Measurements from ENCODE around the gene DPYSL4.
A peak's percentile ranks its signal among the peaks of the same experiment; 100 is the strongest.
"Not testable (repeated sequence)": the region's sequence is repeated elsewhere in the genome, so short reads cannot be mapped to it uniquely, and the experiment has no call there.

DPYSL4 gene

DNA sequence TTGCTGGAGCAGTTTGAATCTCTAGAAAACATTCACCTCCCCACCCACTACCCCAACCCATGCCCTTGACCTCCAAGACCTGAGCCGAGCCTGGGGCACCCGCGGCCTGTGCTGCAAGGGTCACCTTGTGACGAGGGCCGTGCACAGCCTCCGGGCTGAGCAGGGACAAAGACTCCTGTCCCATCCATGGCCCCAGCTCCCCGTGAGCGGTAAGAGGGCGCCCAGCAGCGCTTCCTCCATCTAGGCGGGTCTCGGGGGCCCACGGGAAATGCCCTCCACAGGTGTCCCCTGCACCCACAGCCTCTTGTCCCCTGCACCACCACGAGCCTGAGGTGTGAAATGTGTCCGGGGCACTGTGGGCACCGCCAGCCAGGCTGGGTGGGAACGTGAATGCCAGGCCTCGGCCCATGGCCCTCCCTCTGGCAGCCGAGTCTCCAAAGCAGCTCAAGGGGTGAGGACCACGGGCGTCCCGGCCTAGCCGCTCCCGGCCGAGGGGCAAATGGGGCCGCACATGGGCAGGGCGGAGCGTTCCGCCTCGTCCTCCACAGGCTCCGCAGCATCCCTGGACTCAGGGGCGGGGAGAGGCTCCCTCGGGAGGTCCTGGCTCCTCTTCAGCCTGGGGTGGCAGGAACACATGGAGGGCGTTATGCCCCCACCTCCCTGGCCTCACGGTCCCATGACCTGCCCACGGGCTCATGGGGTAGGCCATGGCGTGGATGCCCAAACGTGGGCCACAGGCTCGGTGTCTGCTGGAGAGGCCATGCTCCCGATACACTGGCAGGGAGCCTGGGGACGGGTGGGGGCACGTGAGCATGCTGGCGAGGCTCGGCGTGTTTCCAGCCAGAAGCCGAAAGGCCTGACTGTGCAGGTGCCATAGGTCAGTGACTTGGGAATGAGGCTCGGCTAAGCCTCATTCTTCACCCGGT lies 21.1 kb downstream of the DPYSL4 start:
- no peak for DNase-seq (ENCODE audit: low spot score)

DNA sequence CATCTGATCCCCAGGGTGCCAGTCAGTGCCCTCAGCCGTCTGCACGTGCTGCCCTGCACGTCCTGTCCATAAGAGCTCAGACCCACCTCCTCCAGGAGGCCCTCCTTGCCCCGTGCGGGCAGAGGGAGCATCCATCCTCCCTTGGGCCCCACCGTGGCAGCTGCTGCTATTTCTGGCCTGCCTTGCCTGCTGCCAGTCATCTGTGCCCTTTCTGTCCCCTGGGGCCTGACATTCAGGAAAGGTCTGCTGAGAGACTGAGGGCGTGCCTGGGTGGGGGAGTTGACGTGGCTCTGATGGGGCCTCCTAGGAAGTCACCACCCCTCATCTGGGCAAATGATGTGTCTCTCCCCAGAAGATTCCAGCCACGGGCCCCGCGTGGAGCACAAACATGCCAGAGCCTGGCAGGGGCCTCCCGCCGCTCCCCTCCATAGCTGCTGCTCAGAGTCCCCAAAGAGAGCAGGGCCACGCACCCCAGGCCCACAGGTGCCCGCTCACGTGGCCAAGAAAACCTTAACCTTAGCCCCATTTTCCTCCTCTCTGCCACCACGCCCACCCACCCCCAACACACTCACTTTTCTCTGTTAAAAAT lies 21.8 kb downstream of the DPYSL4 start:
- DNase-seq (ENCODE audit: low spot score) = no peak

DNA sequence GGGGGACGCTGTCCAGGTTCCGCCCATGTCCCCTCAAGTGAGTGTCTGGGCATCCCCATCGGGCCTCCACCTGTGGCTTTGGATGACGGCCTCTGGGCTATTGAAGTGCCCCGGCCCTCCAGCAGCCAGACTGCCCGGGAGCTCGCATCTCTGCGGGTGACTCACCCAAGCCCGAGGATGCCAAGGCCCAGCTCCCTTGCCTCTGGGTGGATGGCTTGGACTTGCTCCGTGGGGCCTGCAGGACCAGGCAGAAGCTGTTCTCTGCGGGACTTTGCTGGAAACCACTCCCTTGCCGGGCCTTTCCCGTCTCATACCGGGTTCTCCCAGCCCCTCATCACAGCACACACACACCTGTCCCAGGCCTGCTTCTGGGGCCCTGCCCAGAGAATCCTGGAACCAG lies 22.4 kb downstream of the DPYSL4 start:
- no peak for DNase-seq (ENCODE audit: low spot score)

DNA sequence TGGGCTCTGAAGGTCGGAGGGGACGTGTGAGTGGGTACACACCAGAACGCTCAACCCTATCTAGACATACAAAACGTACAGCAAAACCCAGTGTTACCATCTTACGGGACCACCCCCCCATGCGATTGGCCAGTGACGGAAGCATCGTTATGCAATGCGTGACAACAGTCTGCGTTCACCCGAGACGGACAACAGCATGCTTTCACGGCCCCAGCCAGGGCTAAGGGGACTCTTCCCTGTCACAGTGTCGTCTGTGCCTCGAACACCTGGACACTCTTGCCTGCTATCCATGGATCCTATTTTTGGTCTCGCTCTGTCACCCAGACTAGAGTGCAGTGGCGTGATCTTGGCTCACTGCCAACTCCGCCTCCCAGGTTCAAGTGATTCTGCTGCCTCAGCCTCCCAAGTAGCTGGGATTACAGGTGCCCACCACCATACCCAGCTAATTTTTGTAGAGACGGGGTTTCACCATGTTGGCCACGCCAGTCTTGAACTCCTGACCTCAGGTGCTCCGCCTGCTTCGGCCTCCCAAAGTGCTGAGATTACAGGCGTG lies 23.3 kb downstream of the DPYSL4 start:
- DNase-seq (ENCODE audit: low spot score) = no peak

DNA sequence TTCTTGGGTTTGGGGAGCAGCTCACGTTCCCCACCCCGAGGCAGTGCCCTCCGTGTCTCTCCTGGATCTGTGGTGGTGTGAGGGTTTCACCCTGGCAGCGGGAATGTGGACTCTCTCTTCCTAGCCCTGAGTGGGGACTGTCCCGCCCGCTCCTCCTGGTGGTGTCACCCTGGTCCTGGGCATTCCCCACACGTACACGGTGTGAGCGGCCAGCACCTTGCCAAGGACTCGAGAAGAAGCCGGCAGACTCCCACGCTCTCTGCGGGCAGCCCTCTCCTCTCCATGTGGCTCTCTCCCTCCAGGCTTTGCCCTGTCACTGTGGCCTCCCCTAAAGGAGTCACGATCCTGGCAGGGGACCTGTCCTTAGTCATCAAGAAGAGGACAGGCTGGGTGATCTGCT lies 24.0 kb downstream of the DPYSL4 start:
- no peak for DNase-seq (ENCODE audit: low spot score)

DNA sequence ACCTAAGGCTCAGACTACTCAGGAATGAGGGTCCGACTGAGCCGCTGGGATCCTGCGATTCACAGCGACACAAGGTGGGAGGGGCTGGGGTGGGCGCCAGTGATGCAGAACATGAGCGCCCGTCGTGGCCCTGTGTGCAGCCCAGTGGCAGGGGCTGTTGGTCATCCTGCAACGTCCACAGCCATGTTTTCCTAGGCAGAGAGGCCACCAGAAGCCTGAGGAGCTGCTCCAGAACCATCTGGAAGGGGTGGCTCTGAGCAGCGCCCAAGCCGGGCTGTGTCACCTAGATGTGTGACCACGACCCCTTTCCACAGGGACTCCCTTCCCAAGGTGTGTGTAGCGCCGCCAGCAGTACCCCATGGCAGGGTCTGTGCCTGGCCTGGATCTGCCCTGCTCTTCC lies 24.5 kb downstream of the DPYSL4 start:
- DNase-seq (ENCODE audit: low spot score) = no peak

DNA sequence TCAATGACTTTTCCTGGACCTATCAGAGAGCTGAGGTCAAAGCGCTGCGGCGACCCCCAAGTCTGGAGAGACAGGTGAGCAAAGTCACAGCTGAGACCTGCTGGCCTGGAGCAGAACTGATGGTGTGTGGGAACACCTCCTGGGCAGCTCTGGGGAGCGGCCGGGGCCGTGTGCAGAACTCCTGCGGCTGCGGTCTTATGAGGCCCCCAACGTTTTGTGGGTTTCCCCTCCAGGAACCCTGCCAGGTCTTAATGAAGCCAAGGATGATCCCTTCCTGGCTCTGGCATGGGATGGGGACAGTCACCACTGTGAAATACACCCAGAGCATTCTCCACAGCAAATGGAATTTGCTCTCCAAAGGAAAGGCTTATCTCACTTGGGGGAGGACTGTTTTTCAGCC lies 26.1 kb downstream of the DPYSL4 start:
- no peak for DNase-seq (ENCODE audit: low spot score)

DNA sequence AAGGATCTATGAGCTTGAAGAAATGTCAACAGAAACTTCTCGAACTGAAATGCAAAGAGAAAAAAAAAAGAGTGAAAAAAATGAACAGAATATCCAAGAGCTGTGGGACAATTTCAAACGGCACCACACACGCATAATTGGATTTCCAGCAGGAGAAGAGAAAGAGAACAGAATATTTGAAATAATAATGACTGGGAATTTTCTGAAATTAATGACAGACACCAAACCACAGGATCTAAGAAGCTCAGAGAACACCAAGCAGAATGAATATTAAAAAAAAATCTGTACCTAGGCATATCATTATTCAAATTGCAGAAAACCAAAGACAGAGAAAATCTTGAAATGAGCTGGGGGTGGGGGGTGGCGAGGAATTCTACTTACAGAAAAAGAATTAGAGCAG lies 27.2 kb downstream of the DPYSL4 start:
- no peak for DNase-seq (ENCODE audit: low spot score)

DNA sequence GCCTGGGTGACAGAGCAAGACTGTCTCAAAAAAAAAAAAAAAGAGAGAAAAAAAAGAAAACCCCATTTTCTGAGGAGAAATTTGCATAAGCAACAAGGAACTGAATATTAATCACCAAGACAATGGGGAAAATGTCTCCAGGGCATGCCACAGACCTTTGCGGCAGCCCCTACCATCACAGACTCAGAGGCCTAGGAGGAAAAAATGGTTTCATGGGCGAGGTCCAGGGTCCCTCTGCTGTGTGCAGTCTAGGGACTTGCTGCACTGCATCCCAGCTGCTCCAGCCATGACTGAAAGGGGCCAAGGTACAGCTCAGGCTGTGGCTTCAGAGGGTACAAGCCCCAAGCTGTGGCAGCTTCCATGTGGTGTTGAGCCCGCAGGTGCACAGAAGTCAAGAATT lies 29.7 kb downstream of the DPYSL4 start:
- DNase-seq (ENCODE audit: low spot score) = not testable (repeated sequence)

DNA sequence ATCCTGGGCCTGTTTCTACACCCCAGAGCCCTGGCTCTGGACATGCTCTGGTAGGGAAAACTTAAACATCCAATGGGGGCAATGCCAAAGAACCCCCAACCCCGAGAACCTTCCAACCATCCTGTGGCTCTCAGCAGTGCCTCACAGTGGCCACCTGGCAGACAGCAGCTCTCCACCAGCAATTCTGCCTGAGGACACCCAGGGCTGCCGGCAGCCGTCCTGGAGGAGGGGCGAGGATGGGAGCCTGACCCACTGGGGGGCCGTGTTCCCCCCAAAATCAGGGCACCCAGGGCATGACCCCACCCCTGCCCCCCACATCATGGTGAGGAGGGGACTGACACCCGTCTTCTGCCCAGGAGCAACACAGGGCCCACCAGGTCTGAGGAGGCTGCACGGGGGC lies 32.7 kb downstream of the DPYSL4 start:
- DNase-seq (ENCODE audit: low spot score) = no peak

DNA sequence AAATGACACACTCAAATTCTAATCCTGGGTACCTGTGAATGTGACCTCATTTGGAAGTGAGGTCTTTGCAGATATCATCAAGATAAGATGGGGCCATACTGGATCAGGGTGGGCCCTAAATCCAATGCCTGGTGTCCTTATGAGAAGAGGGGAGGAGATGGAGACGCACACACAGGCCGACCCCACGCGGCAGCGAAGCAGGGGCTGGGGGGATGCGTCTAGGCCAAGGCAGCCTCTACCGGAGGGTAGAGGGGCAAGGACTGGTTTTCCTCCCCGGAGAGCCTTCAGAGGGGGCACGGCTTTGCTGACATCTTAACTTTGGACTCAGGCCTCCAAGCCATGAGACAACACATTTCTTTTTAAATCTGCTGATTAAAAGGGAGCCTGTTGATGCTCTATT lies 33.3 kb downstream of the DPYSL4 start:
- no peak for DNase-seq (ENCODE audit: low spot score)

DNA sequence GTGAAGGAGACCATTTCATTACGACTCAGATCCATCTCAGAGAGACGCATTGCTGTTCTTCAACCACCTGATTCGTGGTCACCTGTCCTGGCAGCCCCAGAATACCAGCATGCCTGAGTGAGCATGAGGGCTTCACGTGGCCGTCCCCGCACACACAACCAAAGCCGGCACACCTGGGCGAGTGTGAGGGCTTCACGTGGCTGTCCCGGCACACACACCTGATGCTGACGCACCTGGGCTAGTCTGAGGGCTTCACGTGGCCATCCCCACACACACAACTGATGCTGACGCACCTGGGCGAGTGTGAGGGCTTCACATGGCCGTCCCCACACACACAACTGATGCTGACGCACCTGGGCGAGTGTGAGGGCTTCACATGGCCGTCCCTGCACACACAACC lies 34.2 kb downstream of the DPYSL4 start:
- DNase-seq (ENCODE audit: low spot score) = not testable (repeated sequence)

DNA sequence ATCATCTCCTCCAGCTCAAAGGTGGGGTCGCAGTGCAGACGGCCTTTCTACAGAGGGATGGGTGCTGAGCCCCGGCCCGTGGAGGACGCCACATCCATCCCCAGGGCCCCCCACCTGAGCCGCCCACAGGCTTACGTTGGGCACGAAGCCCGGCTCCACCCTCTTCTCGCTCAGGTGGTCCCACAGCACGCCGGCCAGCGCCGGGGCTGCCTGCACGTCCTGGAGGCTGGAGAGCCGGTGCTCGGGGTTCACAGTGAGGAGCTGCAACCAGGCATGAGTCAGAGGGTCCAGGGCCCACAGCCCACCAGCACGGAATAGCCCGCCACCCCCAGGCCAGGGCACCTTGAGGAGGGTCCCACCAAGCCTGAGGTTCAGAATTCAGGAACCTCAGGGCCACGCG lies 36.0 kb downstream of the DPYSL4 start:
- no peak for DNase-seq (ENCODE audit: low spot score)

DNA sequence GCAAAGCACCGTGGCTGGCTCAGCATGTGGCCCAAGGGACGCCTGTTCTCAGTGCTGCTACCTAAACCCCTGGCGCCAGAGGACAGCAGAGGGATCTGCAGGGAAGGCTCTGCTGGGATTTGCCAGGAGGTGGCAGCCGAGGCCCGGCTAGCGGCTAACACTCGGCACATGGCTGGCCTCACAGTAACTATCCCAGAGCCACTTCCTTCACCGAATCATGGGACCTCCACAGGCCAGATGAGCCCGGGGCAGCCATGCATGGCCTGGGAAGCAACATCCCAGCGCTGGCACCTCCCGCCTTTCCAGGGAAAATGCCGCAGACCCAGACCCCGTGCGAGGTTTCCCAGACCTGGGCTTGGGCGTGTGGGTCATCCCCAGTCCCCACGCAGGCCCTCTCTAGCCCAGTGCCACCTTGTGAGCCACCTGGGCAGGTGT lies 36.4 kb downstream of the DPYSL4 start:
- DNase-seq (ENCODE audit: low spot score) = peak; percentile 74

DNA sequence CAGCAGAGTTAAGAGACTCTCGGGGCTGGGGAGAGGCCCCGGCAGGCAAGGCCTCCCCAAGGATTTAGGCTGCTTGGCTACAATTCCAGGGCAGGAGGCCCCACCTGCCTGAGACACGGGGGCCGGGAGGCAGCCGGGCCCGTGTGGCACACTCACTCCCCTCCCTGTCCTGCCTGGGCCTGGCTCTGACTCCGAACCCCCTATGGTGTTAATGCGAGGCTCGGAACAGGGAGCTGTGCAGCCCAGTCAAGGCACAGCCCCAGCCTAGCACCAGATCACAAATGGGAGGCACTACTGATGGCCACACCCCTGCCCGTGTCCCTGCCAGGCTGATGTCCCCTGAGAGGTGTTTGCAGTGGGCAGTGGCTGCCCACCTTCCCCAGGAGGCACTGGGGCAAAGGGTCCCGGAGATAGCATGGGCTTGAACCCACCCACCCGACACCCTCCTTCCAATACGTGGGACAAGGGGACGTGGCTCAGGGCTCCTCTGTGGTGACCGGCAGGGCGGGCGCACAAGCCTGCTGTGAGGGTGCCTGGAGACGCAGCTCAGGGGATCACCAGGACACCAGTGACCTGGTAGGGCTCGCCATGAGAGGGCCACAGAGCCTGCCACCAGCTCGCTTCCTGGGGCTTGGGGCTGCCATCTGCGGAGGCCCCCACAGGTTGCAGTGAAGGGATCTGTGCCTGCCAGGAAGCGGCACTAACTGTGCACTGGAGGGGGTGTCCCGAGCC lies 37.0 kb downstream of the DPYSL4 start:
- DNase-seq (ENCODE audit: low spot score) = no peak

DNA sequence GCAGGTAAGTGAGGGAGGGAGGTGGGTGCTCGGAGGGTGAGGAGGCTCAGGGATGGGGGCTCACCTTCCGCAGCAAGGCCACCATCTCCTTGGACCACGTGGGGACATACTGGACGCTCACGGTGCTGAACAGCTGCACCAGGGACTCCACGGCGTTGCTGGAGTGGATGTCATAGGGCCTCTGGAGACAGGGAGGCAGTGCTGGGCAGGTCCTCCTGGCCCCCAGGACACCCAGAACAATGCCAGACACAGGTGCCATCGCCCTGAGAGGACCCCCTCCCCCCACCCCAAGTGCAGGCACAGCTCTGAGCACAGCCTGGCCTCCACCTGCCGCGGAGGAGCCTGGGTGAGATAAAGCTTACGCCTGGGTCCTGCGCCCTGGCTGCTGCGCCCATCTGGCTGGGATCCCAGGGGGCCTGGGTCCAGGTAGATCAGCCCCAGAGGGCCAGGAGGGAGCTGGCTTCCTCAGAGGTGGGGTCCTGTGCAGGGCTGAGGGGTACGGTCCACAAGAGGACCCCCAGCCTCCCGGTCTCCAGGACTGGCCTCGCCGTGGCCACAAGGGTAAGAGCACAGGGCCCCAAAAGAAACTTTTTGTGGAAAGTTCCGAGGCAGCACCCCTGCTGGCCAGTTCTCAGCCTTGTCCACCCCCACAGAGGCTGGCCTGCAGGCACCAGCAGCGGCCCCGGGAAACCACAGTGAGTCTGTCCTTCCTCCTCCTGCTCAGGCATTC lies 37.8 kb downstream of the DPYSL4 start:
- DNase-seq (ENCODE audit: low spot score) = no peak

DNA sequence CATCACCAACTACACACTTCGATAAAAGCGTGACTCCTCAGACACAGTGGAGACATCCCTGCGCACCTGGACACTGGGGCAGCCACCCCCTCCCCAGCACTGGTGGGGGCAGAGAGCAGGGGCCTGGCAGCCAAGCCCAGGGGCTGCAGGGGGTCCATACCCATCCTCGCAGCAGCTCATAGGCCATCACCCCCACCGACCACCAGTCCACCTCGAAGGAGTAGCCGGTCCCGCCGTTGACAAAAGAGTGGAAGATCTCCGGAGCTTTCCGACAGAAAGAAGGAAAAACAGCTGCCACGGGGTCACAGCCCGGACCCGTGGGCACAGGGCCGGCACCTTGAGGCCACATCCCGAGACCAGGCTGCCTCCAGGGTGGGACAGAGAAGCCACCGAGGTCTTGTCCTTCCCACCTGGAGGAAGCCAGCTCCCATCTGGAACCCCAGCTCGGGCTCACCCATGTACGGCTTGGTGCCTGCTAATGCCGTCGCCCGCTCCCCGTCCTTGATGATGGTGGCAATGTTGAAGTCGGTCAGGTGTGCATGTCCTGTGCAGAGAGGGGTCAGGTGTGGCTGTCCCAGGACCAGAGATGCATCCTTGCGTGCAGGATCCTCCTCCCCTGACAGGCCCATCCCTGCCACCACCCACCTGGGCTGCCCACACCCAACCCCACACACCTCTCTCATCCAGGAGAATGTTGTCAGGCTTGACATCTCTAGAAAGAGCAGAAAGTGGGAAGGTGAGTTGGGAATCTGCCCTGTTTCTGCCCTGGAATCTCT lies 38.5 kb downstream of the DPYSL4 start:
- DNase-seq (ENCODE audit: low spot score) = no peak

DNA sequence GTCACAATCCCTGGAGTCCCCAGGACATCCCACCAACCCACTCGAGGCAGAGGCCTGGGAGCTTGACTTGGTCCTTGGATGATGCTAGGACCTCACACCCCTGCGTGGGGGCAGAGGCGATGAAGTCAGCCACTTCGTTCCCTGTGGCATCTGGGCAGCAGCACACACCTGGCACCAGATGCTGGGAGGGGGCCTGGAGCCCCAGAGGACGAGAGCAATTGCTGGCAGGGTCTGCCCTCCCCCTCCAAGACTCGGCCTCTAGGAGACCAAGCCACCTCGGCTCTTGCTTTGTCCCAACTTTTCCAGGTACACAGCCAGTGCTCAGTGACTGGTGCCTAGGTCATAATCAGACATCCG lies 39.1 kb downstream of the DPYSL4 start:
- DNase-seq (ENCODE audit: low spot score) = no peak

DNA sequence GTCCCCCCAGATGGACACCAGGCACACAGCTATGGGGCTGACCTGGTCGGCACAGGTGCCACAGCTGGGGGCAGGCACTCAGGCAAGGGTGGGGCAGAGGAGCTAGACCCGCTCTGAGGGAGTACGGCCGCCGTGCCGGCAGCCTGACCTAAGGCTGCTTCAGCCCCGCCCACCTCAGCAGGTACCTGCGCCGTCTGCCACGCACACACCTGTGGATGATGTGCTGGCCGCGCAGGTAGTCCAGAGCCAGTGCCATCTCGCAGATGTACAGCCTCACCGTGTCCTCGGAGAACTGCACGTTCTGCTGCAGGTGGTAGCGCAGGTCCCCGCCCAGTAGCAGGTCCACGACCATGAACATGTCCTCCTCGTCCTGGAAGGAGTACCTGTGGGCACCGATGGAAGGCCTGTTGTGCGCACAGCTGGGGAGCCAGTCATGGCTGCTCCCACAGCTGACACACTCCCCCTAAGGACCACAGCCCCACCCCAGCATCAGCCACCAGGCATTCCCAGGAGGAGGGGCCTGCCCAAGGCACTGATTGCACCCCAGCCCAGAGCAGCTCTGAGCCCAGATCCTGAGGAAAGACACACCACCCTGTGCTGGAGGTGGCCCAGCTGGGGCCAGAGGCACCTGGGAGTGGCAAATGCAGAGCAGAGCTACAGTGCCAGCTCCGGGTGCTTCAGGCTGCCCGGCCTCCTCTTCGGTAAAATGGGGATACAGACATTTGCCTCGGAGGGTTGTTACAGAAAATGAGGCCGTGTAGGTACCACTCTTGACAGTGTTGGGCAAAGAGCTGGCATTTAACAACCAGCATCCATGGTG lies 40.0 kb downstream of the DPYSL4 start:
- DNase-seq (ENCODE audit: low spot score) = no peak

DNA sequence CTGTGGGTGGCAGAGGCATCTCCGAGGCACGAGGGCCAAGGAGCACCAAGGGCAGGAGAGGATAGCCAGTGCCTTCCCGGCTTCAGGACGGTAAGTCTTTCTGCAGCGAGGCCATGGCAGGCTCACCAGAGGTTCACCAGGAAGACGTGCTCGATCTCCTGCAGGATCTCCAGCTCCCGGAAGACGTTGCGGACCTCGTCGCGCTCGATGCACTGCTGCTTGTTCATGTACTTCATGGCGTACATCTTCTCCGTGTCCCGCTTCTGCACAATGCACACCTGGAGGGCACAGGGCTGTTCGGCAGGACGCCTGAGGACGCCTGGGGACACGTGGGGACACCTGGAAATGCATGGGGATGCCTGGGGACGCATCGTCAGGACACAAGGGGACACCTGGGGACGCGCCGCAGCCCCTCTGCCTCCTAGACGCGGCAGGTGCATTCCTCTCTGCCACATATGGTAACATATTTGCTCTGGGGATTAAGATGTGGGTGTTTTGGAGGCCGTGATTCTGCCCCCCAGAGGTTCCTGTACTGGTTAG lies 41.2 kb downstream of the DPYSL4 start:
- DNase-seq (ENCODE audit: low spot score) = no peak
